Jurkat, Clone E6-1 (cell line): ENCODE results near the gene TGFBR3.

Experiments used
- DNase-seq: peaks from one replicate; pipeline ENCODE4 v3.0.0-alpha.2; 2011; ENCODE audit warnings: low read depth, low spot score
- H3K4me3 ChIP-seq: 2 replicates; pipeline ENCODE4 v1.5.1; 2011; ENCODE audit warnings: mild to moderate bottlenecking, low read length, control low read depth, moderate library complexity

Gene TGFBR3

GRCh38 chr1:91830242-91831131, 55.5 kb downstream of the TGFBR3 start:
- no peak for DNase-seq
- no peak overlapping the region for H3K4me3 ChIP-seq

DNA sequence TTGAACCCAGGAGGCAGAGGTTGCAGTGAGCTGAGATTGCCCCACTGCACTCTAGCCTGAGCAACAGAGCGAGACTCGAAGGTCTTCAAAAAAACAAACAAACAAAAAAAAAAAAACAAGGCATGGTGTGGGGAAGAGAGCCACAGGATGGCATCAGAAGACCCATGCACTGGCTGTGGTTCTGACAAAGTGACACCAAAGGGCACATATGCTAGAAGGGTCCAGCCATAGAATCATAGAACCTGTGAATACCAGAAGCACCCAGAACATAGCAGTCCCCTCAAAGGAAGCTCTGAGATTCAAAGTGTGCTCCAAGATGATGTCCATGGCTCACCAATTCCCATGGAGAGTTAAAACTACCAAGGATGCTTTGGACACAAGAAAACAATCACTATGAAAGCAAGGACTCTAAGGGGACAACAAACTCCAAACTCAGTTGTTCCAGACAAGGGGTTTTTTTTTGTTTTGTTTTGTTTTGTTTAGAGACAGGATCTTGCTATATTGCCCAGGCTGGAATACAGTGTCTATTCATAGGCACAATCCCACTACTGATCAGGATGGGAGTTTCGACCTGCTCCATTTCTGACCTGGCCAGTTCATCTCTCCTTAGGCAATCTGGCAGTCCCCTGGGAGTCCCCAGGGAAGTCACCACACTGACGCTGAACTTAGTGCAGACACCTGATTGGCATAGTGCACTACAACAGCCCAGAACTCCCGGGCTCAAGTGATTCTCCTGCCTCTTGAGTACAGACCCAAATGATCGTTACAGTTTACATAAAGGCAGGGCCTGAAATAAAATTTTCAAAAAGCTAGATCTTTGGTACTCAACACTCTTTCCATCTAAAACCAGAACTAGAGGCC, 56.4 kb downstream of the TGFBR3 start:
- no peak overlapping the region for H3K4me3 ChIP-seq
- no peak for DNase-seq

- H3K4me3 ChIP-seq, result no peak overlapping the region
- no peak for DNase-seq
Measured at GRCh38 chr1:91828583-91829281, 57.2 kb downstream of the TGFBR3 start.

DNA sequence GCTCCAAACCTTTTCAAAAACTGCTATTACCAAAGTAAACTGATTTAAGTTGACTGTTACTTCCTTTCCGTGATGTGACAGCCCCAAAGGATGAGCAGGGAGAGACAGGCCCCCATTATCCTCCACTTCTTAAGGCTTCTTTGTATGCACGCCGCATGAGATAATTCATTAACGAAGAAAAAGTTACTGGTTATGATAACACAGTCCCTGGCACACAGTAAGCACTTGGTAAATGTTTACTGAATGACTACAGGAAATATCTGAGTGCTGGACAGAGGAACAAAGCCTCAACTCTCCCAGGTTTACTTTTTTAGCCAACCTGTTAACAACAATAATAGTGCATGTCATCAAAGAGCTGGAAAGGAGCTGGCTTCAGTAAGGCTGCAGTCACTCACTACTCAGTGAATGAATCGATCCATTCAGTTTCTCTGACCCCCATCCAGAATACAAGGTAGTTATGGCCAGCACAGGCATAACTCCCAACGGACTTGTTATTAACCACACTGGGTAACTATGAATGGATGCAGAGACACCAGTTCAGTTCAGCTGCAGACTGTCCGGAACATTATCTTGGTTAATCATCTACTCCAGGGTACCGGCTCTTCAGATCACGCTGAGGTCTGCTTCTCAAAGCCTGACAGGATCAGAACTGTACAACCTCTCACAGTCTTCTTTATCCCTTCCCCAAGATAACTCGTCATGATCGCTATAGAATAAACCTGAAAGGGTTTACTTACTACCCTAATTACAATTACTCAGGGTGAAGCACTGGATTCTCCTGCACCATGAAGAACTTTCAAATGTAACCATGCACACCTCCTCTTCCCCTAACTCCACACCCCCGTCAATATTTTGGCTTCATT, 58.3 kb downstream of the TGFBR3 start:
- H3K4me3 ChIP-seq, result no peak overlapping the region
- DNase-seq, result no peak

DNA sequence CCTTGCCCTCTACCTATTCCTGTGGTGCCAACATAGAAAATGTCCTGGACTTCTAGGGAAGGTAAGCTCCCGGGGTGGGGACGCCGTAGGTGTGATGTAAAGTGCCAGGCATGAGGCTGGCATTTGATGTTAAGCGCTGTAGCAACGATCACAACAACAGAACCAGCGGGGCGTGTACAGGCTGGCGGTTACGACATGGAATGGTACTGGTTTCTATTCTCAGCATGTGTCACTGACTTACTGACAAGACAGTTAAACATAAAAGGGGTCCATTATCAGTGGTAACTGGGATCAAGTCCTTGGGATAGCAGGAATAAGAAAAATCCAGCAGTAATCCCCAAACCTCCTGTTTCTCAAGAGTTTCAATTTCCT, 58.9 kb downstream of the TGFBR3 start:
- H3K4me3 ChIP-seq, result no peak overlapping the region
- no peak for DNase-seq

DNA sequence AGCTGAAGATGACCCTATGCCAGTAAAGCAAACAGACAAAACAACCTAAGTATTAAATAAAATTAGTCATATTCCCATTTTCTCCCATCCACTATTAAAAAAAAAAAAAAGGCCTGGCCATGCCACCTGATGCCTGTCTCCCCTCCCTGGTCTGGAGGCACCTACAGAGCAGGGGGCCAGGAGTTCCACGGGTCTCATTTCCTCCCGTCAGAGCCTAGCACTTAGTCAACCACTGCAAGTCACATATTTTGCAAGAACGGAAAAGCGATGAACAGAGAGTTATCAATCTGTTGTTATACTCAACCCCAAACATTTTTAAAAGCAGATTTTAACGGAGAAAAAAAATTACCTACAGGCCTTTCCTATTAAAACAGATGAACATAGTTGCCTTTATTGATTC, 59.3 kb downstream of the TGFBR3 start:
- no peak for DNase-seq
- no peak overlapping the region for H3K4me3 ChIP-seq

DNA sequence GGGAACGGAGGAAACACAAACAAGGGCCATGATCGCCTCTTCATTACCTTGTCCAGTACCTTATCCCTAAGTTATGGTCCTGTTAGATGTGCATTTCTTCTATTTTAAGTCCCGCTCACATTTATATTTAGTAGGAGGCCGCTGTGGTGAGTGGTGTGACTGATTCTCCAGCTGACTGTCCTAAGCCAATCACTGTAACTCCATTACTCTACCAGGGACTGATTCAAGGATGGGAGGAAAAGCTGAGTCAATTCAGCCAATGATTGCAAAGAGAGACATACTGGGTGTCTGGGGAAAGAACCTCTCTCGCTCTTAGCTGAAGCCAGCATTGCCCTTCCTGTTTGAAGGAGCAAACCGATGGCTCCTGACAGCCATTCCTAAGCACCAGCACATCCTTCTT, 59.7 kb downstream of the TGFBR3 start:
- no peak for DNase-seq
- no peak overlapping the region for H3K4me3 ChIP-seq

GRCh38 chr1:91821126-91821868, 64.7 kb downstream of the TGFBR3 start:
- DNase-seq, result no peak
- H3K4me3 ChIP-seq, result no peak overlapping the region

GRCh38 chr1:91819038-91819788, 66.7 kb downstream of the TGFBR3 start:
- H3K4me3 ChIP-seq, result no peak overlapping the region
- no peak for DNase-seq

- DNase-seq, result no peak
- no peak overlapping the region for H3K4me3 ChIP-seq
Measured at GRCh38 chr1:91818713-91818975, 67.3 kb downstream of the TGFBR3 start.

- no peak for DNase-seq
- H3K4me3 ChIP-seq, result no peak overlapping the region
Measured at GRCh38 chr1:91817211-91817905, 68.6 kb downstream of the TGFBR3 start.

- no peak for DNase-seq
- no peak overlapping the region for H3K4me3 ChIP-seq
Measured at GRCh38 chr1:91816031-91816430, 69.9 kb downstream of the TGFBR3 start.

- DNase-seq, result no peak
- no peak overlapping the region for H3K4me3 ChIP-seq
Measured at GRCh38 chr1:91814448-91814847, 71.5 kb downstream of the TGFBR3 start.

- no peak for DNase-seq
- no peak overlapping the region for H3K4me3 ChIP-seq
Measured at GRCh38 chr1:91813813-91814212, 72.1 kb downstream of the TGFBR3 start.

GRCh38 chr1:91811363-91812025, 74.5 kb downstream of the TGFBR3 start:
- H3K4me3 ChIP-seq, result no peak overlapping the region
- DNase-seq, result no peak

DNA sequence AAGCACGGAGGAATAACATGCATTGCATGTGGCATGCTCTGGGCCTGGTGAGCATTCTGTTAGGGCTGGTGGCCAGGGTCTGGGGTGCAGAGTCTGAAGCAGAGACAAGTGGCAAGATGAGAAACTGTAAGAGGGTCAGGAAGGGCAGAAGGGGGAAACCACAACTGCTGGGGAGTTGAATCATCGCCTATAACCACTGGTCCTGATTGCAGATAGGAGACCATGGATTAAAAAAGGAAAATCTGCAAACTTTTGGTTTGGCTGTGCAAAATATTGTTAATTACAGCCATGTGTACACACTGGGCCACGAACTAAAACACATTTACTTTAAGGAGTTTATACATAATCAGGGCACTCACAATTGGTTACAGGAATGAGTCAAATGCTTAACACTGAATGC, 76.6 kb downstream of the TGFBR3 start:
- no peak for DNase-seq
- no peak overlapping the region for H3K4me3 ChIP-seq
